Measurements from ENCODE around the gene UAP1L1. TPM values are rescaled to one million over a fixed set of nuclear protein-coding genes. Genes with fewer than 3 reads are reported as not detected.

UAP1L1 gene
- total and polyA plus RNA-seq, 2 experiments from 2014 or later, result 2.5 to 8.1 TPM

DNA sequence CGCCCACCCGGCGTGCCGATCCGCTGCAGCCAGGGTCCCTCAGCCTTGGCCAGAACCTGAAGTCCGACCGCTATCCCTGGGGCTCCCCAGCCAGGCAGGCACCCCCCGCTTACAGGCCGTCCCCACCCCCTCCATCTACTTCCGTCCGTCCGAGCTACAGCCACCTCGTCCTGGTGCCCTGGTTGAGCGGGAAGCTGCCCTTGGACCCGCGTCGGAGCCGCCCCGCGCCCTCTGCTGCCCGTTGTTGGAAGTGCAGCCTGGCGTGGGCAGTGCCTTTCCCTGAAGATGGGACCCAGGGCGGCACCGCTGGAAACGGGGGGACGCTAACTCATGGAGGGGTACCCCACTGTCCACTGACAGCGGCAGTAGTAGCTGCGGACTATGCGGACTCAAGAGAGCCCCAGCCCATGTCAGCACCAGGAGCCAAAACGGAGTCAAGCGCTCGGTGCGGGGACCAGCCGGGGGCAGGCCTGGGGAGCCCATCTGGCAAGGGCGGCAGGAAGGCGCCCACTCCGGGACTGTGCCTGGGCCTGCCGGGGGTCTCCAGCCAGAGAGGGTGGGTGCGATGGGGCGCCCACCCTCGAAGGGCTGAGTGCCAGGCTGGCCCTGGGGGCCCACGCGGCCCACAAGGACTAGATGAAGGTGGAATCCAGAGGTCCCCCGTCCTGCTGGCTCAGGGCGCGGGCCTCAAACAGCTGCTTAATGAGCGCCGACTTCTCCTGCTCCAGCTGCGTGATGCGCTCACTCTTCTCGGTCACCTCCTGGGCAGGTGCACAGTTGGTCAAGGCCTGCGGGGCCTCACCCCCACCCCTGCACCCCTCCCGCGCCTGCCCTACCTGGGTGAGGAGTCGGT lies 13.1 kb upstream of the UAP1L1 start (continued):
- TF ChIP-seq, protein P1, sequence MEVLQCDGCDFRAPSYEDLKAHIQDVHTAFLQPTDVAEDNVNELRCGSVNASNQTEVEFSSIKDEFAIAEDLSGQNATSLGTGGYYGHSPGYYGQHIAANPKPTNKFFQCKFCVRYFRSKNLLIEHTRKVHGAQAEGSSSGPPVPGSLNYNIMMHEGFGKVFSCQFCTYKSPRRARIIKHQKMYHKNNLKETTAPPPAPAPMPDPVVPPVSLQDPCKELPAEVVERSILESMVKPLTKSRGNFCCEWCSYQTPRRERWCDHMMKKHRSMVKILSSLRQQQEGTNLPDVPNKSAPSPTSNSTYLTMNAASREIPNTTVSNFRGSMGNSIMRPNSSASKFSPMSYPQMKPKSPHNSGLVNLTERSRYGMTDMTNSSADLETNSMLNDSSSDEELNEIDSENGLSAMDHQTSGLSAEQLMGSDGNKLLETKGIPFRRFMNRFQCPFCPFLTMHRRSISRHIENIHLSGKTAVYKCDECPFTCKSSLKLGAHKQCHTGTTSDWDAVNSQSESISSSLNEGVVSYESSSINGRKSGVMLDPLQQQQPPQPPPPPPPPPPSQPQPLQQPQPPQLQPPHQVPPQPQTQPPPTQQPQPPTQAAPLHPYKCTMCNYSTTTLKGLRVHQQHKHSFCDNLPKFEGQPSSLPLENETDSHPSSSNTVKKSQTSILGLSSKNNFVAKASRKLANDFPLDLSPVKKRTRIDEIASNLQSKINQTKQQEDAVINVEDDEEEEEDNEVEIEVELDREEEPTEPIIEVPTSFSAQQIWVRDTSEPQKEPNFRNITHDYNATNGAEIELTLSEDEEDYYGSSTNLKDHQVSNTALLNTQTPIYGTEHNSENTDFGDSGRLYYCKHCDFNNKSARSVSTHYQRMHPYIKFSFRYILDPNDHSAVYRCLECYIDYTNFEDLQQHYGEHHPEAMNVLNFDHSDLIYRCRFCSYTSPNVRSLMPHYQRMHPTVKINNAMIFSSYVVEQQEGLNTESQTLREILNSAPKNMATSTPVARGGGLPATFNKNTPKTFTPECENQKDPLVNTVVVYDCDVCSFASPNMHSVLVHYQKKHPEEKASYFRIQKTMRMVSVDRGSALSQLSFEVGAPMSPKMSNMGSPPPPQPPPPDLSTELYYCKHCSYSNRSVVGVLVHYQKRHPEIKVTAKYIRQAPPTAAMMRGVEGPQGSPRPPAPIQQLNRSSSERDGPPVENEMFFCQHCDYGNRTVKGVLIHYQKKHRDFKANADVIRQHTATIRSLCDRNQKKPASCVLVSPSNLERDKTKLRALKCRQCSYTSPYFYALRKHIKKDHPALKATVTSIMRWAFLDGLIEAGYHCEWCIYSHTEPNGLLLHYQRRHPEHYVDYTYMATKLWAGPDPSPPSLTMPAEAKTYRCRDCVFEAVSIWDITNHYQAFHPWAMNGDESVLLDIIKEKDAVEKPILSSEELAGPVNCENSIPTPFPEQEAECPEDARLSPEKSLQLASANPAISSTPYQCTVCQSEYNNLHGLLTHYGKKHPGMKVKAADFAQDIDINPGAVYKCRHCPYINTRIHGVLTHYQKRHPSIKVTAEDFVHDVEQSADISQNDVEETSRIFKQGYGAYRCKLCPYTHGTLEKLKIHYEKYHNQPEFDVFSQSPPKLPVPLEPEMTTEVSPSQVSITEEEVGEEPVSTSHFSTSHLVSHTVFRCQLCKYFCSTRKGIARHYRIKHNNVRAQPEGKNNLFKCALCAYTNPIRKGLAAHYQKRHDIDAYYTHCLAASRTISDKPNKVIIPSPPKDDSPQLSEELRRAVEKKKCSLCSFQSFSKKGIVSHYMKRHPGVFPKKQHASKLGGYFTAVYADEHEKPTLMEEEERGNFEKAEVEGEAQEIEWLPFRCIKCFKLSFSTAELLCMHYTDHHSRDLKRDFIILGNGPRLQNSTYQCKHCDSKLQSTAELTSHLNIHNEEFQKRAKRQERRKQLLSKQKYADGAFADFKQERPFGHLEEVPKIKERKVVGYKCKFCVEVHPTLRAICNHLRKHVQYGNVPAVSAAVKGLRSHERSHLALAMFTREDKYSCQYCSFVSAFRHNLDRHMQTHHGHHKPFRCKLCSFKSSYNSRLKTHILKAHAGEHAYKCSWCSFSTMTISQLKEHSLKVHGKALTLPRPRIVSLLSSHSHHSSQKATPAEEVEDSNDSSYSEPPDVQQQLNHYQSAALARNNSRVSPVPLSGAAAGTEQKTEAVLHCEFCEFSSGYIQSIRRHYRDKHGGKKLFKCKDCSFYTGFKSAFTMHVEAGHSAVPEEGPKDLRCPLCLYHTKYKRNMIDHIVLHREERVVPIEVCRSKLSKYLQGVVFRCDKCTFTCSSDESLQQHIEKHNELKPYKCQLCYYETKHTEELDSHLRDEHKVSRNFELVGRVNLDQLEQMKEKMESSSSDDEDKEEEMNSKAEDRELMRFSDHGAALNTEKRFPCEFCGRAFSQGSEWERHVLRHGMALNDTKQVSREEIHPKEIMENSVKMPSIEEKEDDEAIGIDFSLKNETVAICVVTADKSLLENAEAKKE (CRISPR knock-in tag; IDR thresholded peaks at IDR 0.05), result no peak
- TF ChIP-seq JUNB (IDR thresholded peaks at IDR 0.05; ENCODE audit: unreplicated experiment), result no peak

DNA sequence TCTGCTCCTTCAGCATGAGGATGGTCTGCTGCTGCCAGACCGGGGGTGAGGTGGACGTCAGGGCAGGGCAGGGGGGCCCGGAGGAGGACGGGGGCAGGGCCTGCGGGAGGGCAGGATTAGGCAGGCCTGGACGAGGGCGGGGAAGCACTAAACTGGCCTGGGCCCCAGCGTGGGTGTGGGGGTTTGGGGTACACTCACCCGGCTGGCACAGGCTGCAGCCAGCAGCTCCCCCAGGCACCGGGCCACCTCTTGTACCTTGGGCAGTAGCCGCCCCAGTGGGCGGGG lies 12.5 kb upstream of the UAP1L1 start:
- H3K4me1 ChIP-seq (ENCODE audit: insufficient read depth), result peaks cover 12% of the 10 kb centered on the region; the same call in 1 of the 2 replicates
- H3K27ac ChIP-seq (ENCODE audit: low read depth), result no peak overlapping the region
- H3K4me1 Mint-ChIP-seq, result peaks cover 10% of the 10 kb centered on the region
- no peak overlapping the region for H3K27ac Mint-ChIP-seq
- H3K79me2 ChIP-seq (replicated peaks; ENCODE audit: insufficient read depth), result peaks cover 10% of the 10 kb centered on the region; the same call in 1 of the 2 replicates
- H3K4me3 Mint-ChIP-seq, result no peak overlapping the region
- H3K9me2 ChIP-seq (ENCODE audit: insufficient read depth), result no peaks in the 10 kb centered on the region
- H3K27me3 Mint-ChIP-seq (ENCODE audit: insufficient read depth, low read depth, poor library complexity), result peaks cover 3% of the 10 kb centered on the region
- peaks cover 7% of the 10 kb centered on the region; the same call in 1 of the 2 replicates for H3F3A ChIP-seq (replicated peaks; ENCODE audit: low read depth)
- ATAC-seq (no peak), DNase-seq (ENCODE audit: low spot score) (no peak)
- H3K4me3 ChIP-seq, result no peak overlapping the region
- H3K36me3 ChIP-seq (ENCODE audit: insufficient read depth), result no peaks in the 10 kb centered on the region; the same call in 1 of the 2 replicates
- H2AFZ ChIP-seq, result no peak overlapping the region
- peaks cover 11% of the 10 kb centered on the region; the same call in 1 of the 2 replicates for H4K20me1 ChIP-seq (replicated peaks; ENCODE audit: insufficient read depth)
- no peaks in the 10 kb centered on the region for H3K9me3 Mint-ChIP-seq
- H3K4me2 ChIP-seq, result no peak overlapping the region
- peaks cover 12% of the 10 kb centered on the region; the same call in 1 of the 2 replicates for H3K27me3 ChIP-seq (ENCODE audit: insufficient read depth)
- no peaks in the 10 kb centered on the region; the same call in 2 of the 3 replicates for H3K36me3 Mint-ChIP-seq (ENCODE audit: low read depth)
- TF ChIP-seq, protein P2, sequence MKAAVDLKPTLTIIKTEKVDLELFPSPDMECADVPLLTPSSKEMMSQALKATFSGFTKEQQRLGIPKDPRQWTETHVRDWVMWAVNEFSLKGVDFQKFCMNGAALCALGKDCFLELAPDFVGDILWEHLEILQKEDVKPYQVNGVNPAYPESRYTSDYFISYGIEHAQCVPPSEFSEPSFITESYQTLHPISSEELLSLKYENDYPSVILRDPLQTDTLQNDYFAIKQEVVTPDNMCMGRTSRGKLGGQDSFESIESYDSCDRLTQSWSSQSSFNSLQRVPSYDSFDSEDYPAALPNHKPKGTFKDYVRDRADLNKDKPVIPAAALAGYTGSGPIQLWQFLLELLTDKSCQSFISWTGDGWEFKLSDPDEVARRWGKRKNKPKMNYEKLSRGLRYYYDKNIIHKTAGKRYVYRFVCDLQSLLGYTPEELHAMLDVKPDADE (IDR thresholded peaks at IDR 0.05), result no peak
- TF ChIP-seq, protein P1 (CRISPR knock-in tag; IDR thresholded peaks at IDR 0.05), result no peak
- TF ChIP-seq, protein P3, sequence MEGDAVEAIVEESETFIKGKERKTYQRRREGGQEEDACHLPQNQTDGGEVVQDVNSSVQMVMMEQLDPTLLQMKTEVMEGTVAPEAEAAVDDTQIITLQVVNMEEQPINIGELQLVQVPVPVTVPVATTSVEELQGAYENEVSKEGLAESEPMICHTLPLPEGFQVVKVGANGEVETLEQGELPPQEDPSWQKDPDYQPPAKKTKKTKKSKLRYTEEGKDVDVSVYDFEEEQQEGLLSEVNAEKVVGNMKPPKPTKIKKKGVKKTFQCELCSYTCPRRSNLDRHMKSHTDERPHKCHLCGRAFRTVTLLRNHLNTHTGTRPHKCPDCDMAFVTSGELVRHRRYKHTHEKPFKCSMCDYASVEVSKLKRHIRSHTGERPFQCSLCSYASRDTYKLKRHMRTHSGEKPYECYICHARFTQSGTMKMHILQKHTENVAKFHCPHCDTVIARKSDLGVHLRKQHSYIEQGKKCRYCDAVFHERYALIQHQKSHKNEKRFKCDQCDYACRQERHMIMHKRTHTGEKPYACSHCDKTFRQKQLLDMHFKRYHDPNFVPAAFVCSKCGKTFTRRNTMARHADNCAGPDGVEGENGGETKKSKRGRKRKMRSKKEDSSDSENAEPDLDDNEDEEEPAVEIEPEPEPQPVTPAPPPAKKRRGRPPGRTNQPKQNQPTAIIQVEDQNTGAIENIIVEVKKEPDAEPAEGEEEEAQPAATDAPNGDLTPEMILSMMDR (conservative IDR thresholded peaks at IDR 0.05; ENCODE audit: low read depth in 2 of 2), result no peak

All from GM23338 (cell line).